ENCODE data around the gene RPS6KA5. TPM values are rescaled to one million over a fixed set of nuclear protein-coding genes. Genes with fewer than 3 reads are reported as not detected.

The RPS6KA5 gene
- total and polyA plus RNA-seq, 2 donors from 2014 or later, result 0.95 to 9.4 TPM

DNA sequence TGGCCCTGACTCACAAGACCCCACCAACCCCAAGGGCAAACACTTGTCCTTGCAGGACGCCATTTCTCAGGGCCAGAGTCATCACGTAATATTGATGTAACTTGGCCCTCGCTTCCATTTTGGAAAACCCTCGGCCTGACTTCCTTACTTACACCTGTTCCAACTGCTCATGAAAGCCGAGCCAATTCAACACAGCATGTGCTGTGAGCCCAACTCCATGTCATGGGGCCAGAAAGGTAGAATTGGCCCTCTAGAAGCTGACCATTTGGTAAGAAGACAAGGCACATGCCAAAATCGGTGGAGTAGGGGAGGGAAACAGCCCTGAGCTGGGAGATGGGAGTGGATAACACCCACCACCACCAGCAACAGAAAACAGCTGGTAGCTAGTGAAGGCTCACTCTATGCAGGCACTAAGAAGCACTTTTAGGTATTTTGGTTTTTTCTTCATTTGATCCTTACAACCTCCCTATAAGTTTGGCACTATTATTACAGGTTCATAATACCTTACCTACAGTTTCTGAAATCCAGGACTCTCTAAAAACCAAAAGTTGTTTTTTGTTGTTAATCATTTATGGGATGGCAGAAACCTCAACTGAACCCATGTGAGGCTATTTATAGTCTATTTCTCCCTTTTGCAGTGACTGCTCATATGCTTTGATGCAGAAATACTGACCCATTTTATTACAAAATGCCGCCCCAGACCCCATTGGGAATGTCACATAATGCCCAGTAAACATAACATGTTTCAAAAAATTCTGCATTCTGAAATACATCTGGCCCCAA, 250.7 kb downstream of the RPS6KA5 start:
- Histone ChIP-seq H3K4me3 (ENCODE audit: low read length in 3 of 3) (peak overlapping the region in 2 of 3 donors; percentile 31 to 38), H3K27ac (ENCODE audit: low read depth in 2 of 2, low read length in 2 of 2) (peak overlapping the region; percentile 79 to 89), H3K9ac (ENCODE audit: low read length in 3 of 3) (peak overlapping the region in 1 of 3 donors; percentile 44), H3K4me1 (ENCODE audit: control insufficient read depth in 2 of 3, insufficient read depth in 2 of 3, low read depth in 1 of 3, low read length in 3 of 3) (peaks cover 3 to 57% (median 54%) of the 10 kb centered on the region in 3 donors), H3K36me3 (ENCODE audit: control insufficient read depth in 2 of 3, insufficient read depth in 3 of 3, low read length in 3 of 3) (no peaks in the 10 kb centered on the region), H3K27me3 (ENCODE audit: control insufficient read depth, insufficient read depth, low read length) (no peaks in the 10 kb centered on the region), H3K9me3 (ENCODE audit: control insufficient read depth in 2 of 3, insufficient read depth in 1 of 3, low read length in 3 of 3) (no peaks in the 10 kb centered on the region)
- no peak for DNase-seq
- no peak for FAIRE-seq
- intact Hi-C loops (cut with DNase I), result no loop called here
- TF ChIP-seq, protein P1, sequence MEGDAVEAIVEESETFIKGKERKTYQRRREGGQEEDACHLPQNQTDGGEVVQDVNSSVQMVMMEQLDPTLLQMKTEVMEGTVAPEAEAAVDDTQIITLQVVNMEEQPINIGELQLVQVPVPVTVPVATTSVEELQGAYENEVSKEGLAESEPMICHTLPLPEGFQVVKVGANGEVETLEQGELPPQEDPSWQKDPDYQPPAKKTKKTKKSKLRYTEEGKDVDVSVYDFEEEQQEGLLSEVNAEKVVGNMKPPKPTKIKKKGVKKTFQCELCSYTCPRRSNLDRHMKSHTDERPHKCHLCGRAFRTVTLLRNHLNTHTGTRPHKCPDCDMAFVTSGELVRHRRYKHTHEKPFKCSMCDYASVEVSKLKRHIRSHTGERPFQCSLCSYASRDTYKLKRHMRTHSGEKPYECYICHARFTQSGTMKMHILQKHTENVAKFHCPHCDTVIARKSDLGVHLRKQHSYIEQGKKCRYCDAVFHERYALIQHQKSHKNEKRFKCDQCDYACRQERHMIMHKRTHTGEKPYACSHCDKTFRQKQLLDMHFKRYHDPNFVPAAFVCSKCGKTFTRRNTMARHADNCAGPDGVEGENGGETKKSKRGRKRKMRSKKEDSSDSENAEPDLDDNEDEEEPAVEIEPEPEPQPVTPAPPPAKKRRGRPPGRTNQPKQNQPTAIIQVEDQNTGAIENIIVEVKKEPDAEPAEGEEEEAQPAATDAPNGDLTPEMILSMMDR (IDR thresholded peaks at IDR 0.05; ENCODE audit: borderline replicate concordance, extremely low read depth, insufficient read depth), result no peak

DNA sequence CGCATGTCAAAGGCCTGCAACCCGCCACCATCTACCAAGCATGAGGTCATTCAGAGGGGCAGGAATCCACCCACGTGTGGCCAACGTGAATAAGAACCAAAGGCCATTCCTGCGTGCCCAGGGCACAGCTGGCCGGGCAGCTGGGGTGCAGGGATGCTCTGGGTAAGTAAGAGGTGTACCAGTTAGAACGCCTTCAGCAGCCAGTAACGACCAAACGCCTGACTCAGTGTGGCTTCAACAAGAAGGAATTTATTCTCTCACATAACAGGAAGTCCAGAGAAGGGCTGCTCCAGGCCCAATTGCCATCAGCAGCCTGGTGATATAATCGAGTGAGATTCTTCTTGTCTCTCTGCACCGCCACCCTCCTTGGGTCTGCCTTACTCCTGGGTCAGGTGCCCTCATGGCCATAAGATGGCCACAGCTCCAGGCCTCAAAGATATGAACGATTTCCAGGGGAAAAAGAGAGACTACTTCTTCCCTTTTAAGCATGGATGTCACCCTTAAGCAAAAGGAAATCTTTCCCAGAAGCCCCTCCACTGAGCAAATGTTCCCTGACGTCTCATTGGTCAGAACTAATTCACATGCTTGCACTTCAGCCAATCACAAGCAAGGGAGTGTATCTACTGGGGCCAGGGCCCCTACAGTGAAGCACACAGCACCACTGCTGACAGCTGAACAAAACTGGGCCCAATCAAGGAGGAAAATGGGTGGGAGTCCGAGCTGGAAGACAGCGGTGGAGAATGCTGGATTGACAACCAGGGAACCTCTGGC, 251.5 kb downstream of the RPS6KA5 start:
- Histone ChIP-seq H3K4me3 (ENCODE audit: low read length in 3 of 3) (peak overlapping the region in 1 of 3 donors; percentile 38), H3K4me1 (ENCODE audit: control insufficient read depth in 2 of 3, insufficient read depth in 2 of 3, low read depth in 1 of 3, low read length in 3 of 3) (peaks cover 3 to 58% (median 52%) of the 10 kb centered on the region in 3 donors), H3K27me3 (ENCODE audit: control insufficient read depth, insufficient read depth, low read length) (no peaks in the 10 kb centered on the region), H3K9ac (ENCODE audit: low read length in 3 of 3) (peak overlapping the region in 1 of 3 donors; percentile 44), H3K27ac (ENCODE audit: low read depth in 2 of 2, low read length in 2 of 2) (peak overlapping the region; percentile 89), H3K9me3 (ENCODE audit: control insufficient read depth in 2 of 3, insufficient read depth in 1 of 3, low read length in 3 of 3) (no peaks in the 10 kb centered on the region), H3K36me3 (ENCODE audit: control insufficient read depth in 2 of 3, insufficient read depth in 3 of 3, low read length in 3 of 3) (no peaks in the 10 kb centered on the region)
- TF ChIP-seq, protein P1 (IDR thresholded peaks at IDR 0.05; ENCODE audit: borderline replicate concordance, extremely low read depth, insufficient read depth), result no peak
- no peak for FAIRE-seq
- intact Hi-C loops (cut with DNase I), result no loop called here
- DNase-seq, result no peak

DNA sequence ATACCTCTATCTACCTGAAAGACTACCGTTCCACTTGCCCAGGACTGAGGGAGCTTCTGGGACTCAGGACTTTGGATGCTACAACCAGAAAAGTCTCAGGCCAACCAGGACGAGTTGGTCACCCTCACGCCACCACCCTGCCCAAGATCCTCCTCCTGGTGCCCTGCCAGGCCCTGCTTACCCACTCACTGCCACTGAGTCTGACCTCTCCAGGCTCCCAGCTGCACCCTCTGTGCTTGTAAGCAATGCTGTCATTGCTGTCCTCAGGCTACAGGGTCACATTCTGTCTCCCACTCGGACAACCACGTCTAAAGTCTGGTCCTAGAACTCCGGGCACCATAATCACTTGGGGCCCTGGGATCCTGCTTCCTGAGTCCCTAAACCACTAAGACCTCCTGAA, 253.4 kb downstream of the RPS6KA5 start:
- DNase-seq (no peak), FAIRE-seq (no peak)
- no peaks in the 10 kb centered on the region for H3K9me3 ChIP-seq (ENCODE audit: control insufficient read depth in 2 of 3, insufficient read depth in 1 of 3, low read length in 3 of 3)
- peak overlapping the region in 2 of 3 donors; percentile 11 to 37 for H3K9ac ChIP-seq (ENCODE audit: low read length in 3 of 3)
- peak overlapping the region; percentile 89 for H3K27ac ChIP-seq (ENCODE audit: low read depth in 2 of 2, low read length in 2 of 2)
- no peaks in the 10 kb centered on the region for H3K27me3 ChIP-seq (ENCODE audit: control insufficient read depth, insufficient read depth, low read length)
- H3K4me3 ChIP-seq (ENCODE audit: low read length in 3 of 3), result no peak overlapping the region
- intact Hi-C loops (cut with DNase I), result no loop called here
- peaks cover 3 to 57% (median 52%) of the 10 kb centered on the region in 3 donors for H3K4me1 ChIP-seq (ENCODE audit: control insufficient read depth in 2 of 3, insufficient read depth in 2 of 3, low read depth in 1 of 3, low read length in 3 of 3)
- TF ChIP-seq, protein P1 (IDR thresholded peaks at IDR 0.05; ENCODE audit: borderline replicate concordance, extremely low read depth, insufficient read depth), result no peak
- no peaks in the 10 kb centered on the region for H3K36me3 ChIP-seq (ENCODE audit: control insufficient read depth in 2 of 3, insufficient read depth in 3 of 3, low read length in 3 of 3)
